NCI-H2196 treated with DMSO at 0.1 percent for 48 hours (cell line): ENCODE results near the gene TMEM250.
A peak's percentile ranks its signal among the peaks of the same experiment; 100 is the strongest.

Experiments
- DNase-seq: peaks from one replicate; lab custom pipeline; 2025; ENCODE audit not compliant: unreplicated experiment; lab: John Stamatoyannopoulos, UW

Gene TMEM250

GRCh38 chr9:136147890-136148714, 29.4 kb upstream of the TMEM250 start:
- DNase-seq = no peak

GRCh38 chr9:136147038-136147889, 28.6 kb upstream of the TMEM250 start:
- DNase-seq = no peak

GRCh38 chr9:136146126-136147037, 27.7 kb upstream of the TMEM250 start:
- no peak for DNase-seq

GRCh38 chr9:136145580-136145979, 26.9 kb upstream of the TMEM250 start:
- no peak for DNase-seq

- no peak for DNase-seq
Measured at GRCh38 chr9:136144450-136144849, 25.8 kb upstream of the TMEM250 start.

- DNase-seq = no peak
Measured at GRCh38 chr9:136143215-136144001, 24.7 kb upstream of the TMEM250 start.

- DNase-seq = no peak
Measured at GRCh38 chr9:136142859-136143214, 24.2 kb upstream of the TMEM250 start.

GRCh38 chr9:136142414-136142796, 23.7 kb upstream of the TMEM250 start:
- DNase-seq = no peak

GRCh38 chr9:136141682-136142413, 23.2 kb upstream of the TMEM250 start:
- DNase-seq = no peak

- no peak for DNase-seq
Measured at GRCh38 chr9:136140966-136141365, 22.3 kb upstream of the TMEM250 start.

GRCh38 chr9:136140046-136140445, 21.4 kb upstream of the TMEM250 start:
- no peak for DNase-seq

GRCh38 chr9:136138566-136138965, 19.9 kb upstream of the TMEM250 start:
- no peak for DNase-seq

- peak; percentile 61 for DNase-seq
Measured at GRCh38 chr9:136137321-136138265, 18.9 kb upstream of the TMEM250 start.

- no peak for DNase-seq
Measured at GRCh38 chr9:136136127-136136925, 17.7 kb upstream of the TMEM250 start.

- no peak for DNase-seq
Measured at GRCh38 chr9:136135326-136136126, 16.9 kb upstream of the TMEM250 start.

- DNase-seq = no peak
Measured at GRCh38 chr9:136133959-136134484, 15.3 kb upstream of the TMEM250 start.
